CD4-positive, alpha-beta T cell treated with Interleukin-17A for 4 hours (primary cell): ENCODE data around the gene CD164.
"Not testable (repeated sequence)": the region's sequence is repeated elsewhere in the genome, so short reads cannot be mapped to it uniquely, and the experiment has no call there.

Experiments
- DNase-seq: peaks from one replicate; pipeline ENCODE4 v3.0.0-alpha.2; 2020; ENCODE audit warnings: mixed read lengths

The CD164 gene

DNA sequence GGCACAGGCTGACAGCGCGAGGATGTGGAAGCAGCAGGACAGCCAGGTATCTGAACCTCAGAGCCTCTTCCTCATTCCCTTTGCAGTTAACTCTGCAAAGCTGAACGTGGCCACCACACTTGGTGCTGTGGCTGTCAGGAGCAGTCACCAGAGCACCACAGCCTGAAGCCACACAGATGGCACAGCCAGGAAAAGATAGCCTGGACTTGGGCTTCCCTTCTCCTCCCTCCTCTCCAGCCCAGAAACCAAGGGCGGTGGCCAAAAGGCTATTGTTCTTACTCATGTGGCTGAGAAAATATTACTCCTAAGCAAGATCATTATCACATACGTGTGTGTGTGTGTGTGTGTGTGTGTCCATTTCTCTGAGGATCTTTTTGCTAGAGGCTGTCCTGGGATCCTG, 39.8 kb downstream of the CD164 start:
- DNase-seq = no peak

DNA sequence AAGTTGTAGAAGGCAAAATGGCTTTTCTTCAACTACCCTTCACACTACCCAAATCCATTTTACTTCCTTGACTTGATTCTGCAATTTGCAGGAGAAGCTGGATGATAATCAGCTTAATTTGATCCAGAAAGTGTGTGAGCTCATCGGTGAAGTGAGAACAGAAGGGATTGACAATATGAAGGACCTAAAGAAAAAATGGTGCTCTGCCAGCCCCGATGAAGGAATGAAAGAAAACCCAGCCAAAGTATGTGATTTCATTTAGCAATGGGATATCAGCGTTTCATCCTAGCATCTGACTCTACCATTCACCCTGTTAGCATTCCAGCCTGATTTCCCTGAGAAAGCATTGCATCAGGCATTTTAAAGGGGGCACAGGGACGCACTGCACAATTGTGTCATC, 41.5 kb downstream of the CD164 start:
- DNase-seq = no peak

- DNase-seq = no peak
These were observed 42.2 kb downstream of the CD164 start for GRCh38 chr6:109339906-109340678.

DNA sequence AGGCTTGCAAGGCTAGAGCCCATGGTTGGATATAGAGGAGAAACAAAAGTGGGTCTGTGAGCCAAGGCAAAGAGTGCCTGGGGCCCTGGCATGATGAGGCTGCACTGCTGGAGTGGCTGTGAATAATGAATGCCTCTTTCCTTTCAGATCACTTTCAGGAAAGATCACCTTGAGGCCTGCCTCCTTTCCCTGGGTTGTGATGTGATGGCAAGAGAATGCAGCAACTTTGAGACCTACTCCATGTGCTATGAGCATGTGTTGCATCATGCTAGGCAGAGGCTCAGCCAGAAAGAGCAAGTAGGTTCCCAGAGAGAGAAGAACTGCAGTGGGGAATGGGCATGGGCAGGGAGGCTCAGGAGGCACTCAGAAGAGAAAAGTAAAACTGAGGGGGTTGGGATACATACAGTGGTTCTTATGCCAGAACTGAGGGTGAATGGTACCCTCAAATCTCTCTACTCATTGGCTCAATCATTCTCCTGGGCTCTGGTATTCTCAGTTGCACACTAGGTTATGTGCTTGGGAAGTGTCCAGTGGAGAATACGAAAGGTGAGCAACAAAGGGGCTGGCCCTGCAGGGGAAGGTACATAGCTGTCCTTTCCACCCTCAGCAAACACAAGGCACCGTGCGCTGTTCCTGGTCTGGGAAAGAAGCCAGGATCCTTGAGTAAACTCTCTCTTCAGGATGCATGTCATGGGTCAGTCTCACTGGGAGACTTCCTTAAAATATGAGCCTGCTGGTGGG, 45.9 kb downstream of the CD164 start:
- no peak for DNase-seq

DNA sequence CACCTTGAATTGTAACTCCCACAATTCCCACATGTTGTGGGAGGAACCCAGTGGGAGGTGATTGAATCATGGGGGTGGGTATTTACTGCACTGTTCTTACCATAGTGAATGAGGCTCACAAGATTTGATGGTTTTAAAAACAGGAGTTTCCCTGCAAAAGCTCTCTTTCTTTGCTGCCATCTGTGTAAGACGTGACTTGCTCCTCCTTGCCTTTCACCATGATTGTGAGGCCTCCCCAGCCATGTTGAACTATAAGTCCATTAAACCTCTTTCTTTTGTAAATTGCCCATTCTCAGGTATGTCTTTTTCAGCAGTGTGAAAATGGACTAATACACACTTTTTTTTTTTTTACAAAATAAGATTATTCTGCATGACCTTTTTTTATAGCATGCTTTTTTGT, 48.4 kb downstream of the CD164 start:
- not testable (repeated sequence) for DNase-seq

GRCh38 chr6:109332748-109333147, 49.5 kb downstream of the CD164 start:
- no peak for DNase-seq

DNA sequence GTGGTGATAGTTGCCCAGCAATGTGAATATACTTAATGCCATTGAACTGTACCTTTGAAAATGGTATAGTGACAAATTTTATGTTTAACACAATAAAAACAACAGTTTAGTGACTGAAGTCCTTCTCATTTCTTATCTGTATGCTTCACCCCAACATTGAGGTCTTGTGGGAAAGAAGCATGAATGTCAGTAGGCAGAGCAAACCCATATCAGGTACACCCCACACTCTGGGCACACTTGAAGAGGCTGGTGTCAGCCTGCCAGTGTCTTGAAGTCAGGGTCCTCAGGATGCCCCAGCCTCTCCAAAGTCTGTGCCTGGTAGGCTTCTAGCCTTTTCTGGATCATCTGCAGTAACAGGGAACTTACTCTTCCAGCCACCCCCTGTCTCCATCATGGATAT, 51.2 kb downstream of the CD164 start:
- DNase-seq = no peak

DNA sequence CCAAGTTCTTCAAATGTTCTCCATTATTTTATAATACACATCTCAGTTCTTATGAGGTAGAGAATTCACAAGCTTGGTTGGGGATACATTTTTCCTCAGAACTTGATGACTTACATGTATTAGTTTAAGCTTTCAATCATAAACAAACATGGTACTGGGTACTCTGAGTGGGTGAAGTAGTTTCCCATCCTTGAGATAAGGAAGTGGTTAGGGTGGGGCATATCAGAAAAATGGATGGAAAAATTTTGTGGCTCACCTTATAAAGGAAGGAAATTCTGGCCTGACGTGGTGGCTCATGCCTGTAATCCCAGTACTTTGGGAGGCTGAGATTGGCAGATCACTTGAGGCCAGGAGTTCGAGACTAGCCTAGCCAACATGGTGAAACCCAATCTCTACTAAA, 52.0 kb downstream of the CD164 start:
- no peak for DNase-seq

- DNase-seq = no peak
These were observed 53.6 kb downstream of the CD164 start for GRCh38 chr6:109328629-109329028.

DNA sequence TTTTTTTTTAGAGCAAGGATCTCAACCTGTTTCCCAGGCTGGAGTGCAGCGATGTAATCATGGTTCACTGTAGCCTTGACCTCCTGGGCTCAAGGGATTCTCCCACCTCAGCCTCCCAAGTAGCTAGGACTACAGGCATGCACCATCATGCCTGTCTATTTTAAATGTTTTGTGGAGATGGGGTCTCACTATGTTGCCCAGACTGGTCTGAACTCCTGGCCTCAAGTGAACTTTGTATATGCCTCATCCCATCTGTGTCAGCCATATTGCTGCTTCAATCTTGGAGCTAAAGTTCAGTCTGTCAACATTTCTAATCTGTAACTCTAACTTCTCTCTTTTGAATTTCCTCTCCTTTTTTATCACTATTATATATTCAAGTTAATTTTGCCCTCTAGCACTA, 54.3 kb downstream of the CD164 start:
- DNase-seq = no peak

DNA sequence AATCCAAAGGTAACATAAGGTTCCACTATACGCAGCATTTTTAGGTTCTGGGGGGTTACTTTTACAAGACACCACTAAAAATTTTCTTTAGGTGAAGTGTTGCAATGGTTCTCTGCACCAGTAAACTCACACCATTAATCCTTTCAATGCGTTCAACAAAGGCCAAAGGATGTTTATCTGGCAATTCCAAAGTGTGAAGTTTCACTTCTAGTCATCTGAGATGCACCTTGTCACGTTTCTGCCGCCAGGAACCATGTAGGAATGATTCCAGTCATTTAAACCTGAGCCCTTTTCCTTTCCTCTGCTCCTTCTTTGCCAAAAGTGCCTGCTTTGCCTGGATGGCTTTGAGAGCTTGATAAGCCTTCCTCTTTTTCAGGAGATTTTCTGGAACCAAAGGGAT, 54.8 kb downstream of the CD164 start:
- DNase-seq = no peak

- no peak for DNase-seq
These were observed 55.9 kb downstream of the CD164 start for GRCh38 chr6:109326351-109326750.

DNA sequence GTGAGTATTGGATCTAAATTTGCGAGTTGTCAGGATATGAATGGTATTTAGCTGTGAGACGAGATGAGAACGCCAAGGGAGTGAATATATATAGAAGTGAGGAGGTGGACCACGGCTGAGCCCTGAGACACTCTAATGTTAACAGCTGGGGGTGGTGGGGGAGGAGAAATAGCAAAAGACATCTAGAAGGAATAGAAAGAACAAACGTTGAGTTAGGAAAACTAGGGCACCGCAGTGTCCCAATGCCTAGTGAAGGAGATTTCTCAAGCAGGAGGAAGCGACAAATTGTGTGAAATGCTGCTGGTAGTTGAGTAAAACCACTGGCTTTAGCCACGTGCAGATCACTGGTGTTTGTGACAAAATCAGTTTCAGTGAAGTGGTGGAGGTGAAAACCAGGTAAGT, 56.9 kb downstream of the CD164 start:
- DNase-seq = no peak

DNA sequence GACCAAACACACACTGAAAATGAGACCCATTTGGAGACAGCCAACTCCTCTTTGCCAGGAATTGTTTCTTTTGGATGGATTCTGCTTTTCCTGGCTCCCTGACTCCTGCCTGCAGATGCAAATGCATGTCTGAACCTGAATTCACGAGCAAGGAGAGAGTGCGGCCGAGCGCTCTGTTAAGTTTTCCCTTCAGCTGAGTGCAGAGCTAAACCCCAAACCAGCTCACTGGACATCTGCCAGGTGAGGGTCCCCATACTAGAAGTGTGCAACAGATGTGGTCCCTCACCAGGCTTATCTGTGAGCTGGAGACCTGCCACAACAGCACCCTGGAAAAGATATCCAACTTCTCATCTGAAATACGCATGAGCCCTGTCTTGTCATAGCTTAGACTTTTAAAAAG, 59.0 kb downstream of the CD164 start:
- no peak for DNase-seq

GRCh38 chr6:109322825-109323224, 59.4 kb downstream of the CD164 start:
- no peak for DNase-seq

GRCh38 chr6:109321752-109322151, 60.5 kb downstream of the CD164 start:
- DNase-seq = no peak

DNA sequence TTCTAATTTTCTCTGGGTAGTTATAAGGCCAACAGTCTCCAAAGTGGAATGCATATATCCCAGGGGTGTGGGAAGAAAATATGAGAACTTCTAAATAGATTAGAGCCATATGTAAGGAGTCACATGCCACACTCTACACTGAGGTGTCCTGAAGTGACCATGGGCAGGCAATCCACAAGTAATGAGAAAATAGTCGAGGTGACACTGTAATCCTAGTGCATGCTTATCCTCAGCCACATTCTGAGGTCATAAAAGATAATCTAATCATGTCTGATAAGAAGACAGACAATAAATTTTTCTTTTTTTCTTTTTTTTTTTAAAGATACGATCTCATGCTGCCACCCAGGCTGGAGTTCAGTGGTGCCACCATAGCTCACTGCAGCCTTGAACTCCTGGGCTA, 62.2 kb downstream of the CD164 start:
- no peak for DNase-seq

- DNase-seq = no peak
These were observed 63.9 kb downstream of the CD164 start for GRCh38 chr6:109318328-109318876.

- DNase-seq = no peak
These were observed 65.4 kb downstream of the CD164 start for GRCh38 chr6:109316909-109317308.
